HuH-7.5 (cell line): ENCODE results near the gene RBM20.

ENCODE experiments used
- DNase-seq: peaks from one replicate; pipeline ENCODE4 v3.0.0; 2011; ENCODE audit warnings: low spot score

Gene RBM20

GRCh38 chr10:110871298-110872084 is 227.4 kb downstream of the RBM20 start, which contains the start of gene PDCD4:
PDCD4 (plus strand) TSS chr10:110871928; CDS start chr10:110876028, 4,100 bp downstream.
- peak; percentile 74 for DNase-seq

GRCh38 chr10:110872145-110872983 is 228.2 kb downstream of the RBM20 start:
- DNase-seq, result peak; percentile 20

GRCh38 chr10:110872984-110873923 is 229.1 kb downstream of the RBM20 start:
- no peak for DNase-seq

- no peak for DNase-seq
Measured at GRCh38 chr10:110873951-110874350, 229.8 kb downstream of the RBM20 start.

- no peak for DNase-seq
Measured at GRCh38 chr10:110876000-110876399, 231.9 kb downstream of the RBM20 start.

- no peak for DNase-seq
Measured at GRCh38 chr10:110876788-110877187, 232.7 kb downstream of the RBM20 start.

- DNase-seq, result no peak
Measured at GRCh38 chr10:110880012-110880411, 235.9 kb downstream of the RBM20 start.

- DNase-seq, result no peak
Measured at GRCh38 chr10:110881247-110881646, 237.1 kb downstream of the RBM20 start.

GRCh38 chr10:110881905-110882304 is 237.8 kb downstream of the RBM20 start:
- DNase-seq, result no peak

- no peak for DNase-seq
Measured at GRCh38 chr10:110883924-110884323, 239.8 kb downstream of the RBM20 start.

GRCh38 chr10:110885932-110886674 is 242.0 kb downstream of the RBM20 start:
- no peak for DNase-seq

- DNase-seq, result no peak
Measured at GRCh38 chr10:110887560-110887959, 243.4 kb downstream of the RBM20 start.
